SW480 (cell line): Measurements from ENCODE around the gene CACNB4.
A peak's percentile ranks its signal among the peaks of the same experiment; 100 is the strongest.
"Not testable (repeated sequence)": the region's sequence is repeated elsewhere in the genome, so short reads cannot be mapped to it uniquely, and the experiment has no call there.

ENCODE experiments used
- DNase-seq: peaks from one replicate; pipeline ENCODE4 v3.0.0-alpha.2; 2016; ENCODE audit warnings: low spot score

The CACNB4 gene

GRCh38 chr2:151904807-151905206 lies 194.0 kb downstream of the CACNB4 start:
- no peak for DNase-seq

GRCh38 chr2:151904021-151904420 lies 194.8 kb downstream of the CACNB4 start:
- DNase-seq: no peak

GRCh38 chr2:151902829-151903228 lies 196.0 kb downstream of the CACNB4 start:
- DNase-seq: no peak

GRCh38 chr2:151900331-151900730 lies 198.5 kb downstream of the CACNB4 start:
- no peak for DNase-seq

DNA sequence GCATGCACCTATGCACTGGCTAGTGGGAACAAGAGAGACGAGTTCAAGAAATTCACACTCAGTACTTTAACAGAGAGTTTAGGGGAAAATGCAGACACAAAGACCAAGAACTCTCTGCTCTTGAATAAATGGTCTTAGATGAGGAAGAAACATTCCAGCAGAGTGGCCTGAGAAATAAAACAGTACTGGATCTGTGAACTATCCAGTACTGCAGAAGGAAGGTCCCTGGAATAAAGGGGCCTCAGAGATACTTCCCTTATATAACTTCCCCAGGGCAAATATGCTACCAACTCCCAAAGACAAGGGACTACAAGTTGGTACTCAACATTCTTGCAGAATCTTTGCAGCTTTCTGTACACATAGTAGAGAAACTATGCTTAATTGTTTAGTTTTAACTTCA lies 199.7 kb downstream of the CACNB4 start:
- DNase-seq: no peak

DNA sequence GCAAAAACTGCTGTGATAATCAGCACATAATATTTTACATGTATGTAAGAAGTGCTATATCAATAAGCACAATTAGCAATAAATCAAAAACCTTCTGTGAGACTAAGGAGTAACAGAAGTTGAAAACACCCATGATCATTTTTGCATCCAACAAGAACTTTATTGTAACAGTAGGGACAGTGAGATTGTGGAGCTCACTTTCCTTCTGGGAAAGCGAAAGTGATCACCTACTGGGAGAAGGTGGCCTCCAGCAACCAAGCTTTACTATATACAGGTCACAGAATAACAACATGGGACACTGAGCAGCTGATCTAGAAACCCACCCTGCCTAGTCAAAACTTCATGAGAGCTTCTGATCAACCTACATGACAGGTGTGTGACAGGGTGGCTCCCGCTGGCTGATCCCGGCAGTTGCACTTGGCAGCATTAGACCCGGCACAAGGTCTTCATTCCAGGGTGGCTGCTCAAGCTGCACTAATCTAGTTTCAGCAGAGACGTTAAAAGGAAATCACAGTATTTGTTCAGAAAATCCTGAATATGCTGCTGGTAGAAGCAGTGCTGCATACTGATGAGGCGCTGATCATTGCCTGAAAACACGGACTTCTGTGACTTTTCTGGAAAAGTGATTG lies 207.2 kb downstream of the CACNB4 start:
- DNase-seq: no peak

- no peak for DNase-seq
Observed at GRCh38 chr2:151887164-151887563, 211.7 kb downstream of the CACNB4 start.

DNA sequence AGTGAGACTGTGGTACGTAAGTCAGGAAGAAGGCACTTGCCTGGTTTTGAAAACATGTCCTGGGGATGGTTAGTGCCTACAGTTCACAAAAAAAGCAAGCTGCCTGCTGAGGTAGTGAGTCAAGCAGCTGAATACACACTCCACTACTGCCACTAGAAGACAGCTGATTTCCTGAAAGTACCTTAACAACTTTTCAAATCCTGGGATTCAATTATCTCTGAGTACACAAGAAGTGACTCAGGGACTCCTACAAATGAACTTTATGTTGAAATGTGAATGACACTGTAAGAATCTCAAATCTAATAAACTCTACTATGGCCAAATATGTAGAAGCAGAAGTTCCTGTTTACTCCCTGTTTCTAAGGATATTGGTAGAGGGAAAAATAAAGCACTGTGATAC lies 212.6 kb downstream of the CACNB4 start:
- DNase-seq: no peak

DNA sequence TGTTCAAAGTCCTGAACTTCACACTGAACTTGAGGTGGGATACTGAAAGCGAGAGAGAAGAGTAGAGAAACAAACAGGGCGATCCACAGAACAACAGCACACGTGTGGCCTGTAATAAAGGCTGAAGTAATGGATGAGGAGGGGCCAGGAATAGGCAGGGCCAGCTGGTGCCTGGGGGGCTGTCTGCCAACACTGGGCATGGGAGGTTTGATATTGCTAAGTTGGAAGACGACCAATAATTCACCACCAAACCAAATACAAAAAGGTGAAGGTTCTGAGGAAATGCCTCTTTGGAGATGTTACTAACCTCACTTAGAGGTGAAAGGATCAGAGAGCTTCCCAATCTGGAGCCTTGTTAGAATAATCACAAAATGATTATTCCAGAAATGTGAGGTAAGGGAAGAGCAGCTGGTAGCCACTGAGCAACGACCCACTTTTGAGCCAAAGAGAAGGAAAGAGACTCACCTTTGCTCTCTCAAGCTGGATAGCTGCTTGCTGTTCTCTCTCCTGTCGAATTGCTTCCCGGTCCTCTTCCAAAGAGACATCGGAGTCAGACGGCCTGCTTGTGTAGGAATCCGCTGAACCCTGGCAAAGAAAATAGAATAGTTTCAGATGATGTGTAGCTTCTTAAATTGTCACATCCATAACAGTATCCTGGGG lies 215.9 kb downstream of the CACNB4 start:
- DNase-seq: no peak

- DNase-seq: no peak
Observed at GRCh38 chr2:151881342-151881741, 217.5 kb downstream of the CACNB4 start.

DNA sequence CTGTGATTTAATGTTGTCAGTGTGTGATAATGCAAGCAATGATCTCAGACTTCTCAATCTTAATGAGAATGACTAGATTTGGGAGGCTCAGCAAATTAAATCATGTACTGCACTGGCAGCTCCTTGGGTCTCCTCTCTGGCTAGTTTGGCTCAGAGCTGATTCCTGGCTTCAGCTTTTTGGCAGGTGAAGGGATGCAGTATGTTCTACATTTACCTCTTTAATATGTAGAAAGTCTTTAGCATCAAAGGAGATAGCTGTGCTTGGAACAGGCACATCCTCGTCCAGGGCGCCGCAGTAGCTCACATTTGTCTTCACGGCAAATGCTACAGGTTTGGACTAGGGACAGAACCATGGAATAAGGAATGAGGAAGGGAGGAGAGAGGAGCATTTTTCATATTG lies 218.3 kb downstream of the CACNB4 start:
- DNase-seq: no peak

DNA sequence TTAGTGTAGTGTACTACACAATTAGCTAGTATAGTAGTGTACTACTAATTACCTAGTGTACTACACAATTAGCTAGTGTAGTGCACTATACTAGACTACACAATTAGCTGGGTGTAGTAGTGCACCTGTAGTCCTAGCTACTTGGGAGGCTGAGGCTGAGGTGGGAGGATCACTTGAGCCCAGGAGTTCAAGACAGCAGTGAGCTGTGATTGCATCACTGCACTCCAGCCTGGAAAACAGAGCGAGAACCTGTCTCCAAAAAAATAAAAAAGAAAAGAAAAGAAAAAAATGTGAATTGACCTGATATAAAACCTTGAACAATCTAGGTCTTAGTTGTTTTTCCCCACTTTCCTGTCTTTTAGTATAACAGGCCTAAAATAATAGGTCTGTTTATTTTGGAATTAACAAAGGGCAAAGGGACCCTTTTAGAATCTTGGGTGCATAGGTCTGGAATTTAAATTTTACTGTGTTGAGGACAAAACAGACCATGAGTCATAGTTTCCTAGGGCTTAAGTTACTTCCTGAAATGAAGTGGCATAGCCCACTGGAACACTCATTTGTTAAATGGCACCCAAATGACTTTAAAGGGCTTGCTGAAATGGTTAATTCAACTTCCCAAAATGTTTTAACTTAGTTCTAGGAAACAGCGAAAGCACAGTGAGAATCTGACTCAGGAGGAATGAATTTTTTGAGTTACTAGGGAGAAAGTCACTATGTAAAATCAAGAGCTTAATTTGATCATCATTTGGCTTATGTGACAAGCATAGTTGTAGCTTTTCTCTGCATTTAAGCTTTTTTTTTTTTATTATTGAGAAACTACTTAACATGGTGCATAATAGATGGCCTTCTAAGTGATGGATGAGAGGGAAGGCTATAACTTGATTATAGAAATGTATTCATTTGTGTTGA lies 219.9 kb downstream of the CACNB4 start:
- peak; percentile 26 for DNase-seq

DNA sequence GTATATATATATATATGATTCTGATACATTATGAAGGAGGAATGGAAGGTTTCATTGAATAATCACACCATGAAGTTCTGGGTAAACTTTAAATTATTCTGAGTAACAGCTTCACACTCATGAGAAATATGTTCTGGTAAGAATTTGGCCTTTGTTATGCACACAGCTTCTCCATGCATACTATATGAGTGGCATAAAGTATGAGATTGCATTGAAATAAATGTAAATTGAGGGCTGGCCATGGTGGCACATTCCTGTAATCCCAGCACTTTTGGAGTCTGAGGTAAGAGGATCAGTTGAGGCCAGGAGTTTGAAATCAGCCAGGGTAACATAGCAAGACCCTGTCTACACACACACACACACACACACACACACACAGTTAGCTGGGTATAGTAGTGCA lies 220.6 kb downstream of the CACNB4 start:
- DNase-seq: no peak

GRCh38 chr2:151875631-151876030 lies 223.2 kb downstream of the CACNB4 start:
- not testable (repeated sequence) for DNase-seq

DNA sequence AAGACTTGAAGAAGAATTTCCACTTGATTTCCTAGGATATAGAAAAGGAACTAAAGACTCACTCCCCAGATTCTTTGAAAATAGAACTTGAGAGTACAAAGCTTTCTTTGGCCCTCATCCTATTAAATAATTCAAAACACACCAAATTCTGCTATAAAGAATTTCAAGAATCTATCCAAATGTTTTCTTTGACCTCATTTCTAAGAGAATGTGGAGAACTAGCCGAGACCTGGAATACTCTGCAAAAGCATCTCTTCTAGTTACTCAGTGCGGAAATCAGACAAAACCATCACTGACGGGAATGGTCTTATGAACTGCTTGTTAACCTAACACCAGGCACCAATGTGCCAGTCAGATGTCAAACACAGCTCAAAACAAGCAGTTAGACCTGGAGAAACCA lies 226.4 kb downstream of the CACNB4 start:
- DNase-seq: no peak

GRCh38 chr2:151869291-151869690 lies 229.6 kb downstream of the CACNB4 start:
- DNase-seq: no peak

- no peak for DNase-seq
Observed at GRCh38 chr2:151862700-151863099, 236.1 kb downstream of the CACNB4 start.

DNA sequence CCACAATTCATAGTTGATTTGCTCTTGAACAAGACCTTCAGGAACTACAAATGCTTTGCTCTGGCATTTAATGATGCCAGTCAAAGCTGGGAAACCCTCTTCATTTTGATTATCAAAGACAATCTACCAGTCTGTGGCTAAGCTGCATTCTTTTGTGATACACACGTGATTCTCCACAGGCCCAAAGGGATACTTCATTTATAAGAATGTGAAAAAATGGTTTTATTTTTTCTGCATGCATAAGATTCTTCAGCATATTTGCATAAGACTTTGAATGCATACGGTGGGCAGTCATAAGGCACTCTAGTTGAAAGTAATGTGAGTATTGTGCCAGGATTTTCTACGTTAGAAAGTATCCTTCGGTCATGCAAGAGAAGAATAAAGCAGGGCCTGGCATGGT lies 237.7 kb downstream of the CACNB4 start:
- no peak for DNase-seq

DNA sequence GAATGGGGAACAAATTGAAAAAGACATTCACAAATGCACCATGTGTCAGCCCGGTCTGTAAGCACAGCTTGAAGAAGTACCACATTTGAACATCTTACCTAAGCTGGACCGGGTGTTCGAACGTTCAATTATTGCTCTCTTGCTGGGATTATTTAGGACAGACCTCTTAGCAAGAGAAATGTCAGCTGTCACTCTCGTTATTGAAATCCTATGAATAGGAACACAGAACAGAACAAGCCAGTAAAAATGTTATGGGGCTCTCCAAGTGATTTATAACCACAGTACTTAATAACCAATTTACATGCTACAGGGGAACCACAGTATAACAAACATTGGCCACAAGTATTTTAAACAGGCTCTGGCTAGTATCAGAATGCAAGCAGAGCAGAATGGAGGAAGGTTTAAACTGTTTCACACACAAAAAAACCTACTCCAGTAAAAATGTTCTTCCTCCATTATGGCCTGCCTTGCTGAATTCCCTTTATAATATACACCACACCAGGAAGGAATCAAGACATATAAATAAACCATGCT lies 238.2 kb downstream of the CACNB4 start:
- peak; percentile 32 for DNase-seq

- no peak for DNase-seq
Observed at GRCh38 chr2:151860210-151860609, 238.6 kb downstream of the CACNB4 start.

DNA sequence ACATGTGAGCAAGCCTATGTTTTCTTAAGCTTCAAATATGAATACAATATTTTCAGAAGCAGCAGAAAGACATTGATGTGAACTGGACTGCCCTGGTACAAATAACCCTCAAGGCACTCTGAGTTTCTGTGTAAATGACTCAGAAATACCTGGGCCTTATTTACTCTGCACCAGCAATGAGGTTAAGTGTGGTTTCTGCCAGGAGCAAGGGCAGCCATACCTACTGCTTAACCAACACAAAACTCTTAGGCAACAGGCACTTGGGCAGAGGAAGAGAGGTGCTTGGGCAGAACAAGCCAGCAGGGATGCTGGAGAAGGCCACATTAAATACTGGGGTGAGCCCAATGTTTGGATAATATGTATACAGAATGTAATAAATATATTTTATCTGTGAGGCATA lies 241.2 kb downstream of the CACNB4 start:
- DNase-seq: no peak

- no peak for DNase-seq
Observed at GRCh38 chr2:151855111-151855510, 243.7 kb downstream of the CACNB4 start.
